ENCODE measurements around the gene C17orf107.

DNA sequence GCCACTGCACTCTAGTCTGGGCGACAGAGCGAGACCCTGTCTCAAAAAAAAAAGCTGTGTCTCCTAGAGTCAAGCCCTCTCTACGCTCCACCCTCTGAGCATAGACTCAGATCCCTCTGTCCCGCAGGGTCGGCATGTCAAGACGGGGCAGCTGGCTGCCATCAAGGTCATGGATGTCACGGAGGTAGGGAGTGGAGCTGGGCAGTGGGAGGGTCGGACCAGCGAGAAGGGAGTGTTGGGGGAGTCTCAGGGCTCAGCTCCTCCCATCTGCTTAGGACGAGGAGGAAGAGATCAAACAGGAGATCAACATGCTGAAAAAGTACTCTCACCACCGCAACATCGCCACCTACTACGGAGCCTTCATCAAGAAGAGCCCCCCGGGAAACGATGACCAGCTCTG is 18.5 kb upstream of the C17orf107 start:
- no peak for TF ChIP-seq HDAC1 (CRISPR knock-in tag; IDR thresholded peaks at IDR 0.05)
- no peak for TF ChIP-seq EP300 (IDR thresholded peaks at IDR 0.05; ENCODE audit: low read depth in 2 of 2, low read length in 2 of 2)
- no peak for TF ChIP-seq EP300 (CRISPR knock-in tag; IDR thresholded peaks at IDR 0.05; ENCODE audit: borderline replicate concordance)
- no peak for TF ChIP-seq TAF15 (IDR thresholded peaks at IDR 0.05; ENCODE audit: low read depth, low read length, poor library complexity, severe bottlenecking)
- no peak for TF ChIP-seq POLR2A (IDR thresholded peaks at IDR 0.05; ENCODE audit: insufficient read depth in 1 of 2, low read depth in 2 of 2, low read length in 2 of 2)
- TF ChIP-seq POLR2AphosphoS5 (IDR thresholded peaks at IDR 0.05; ENCODE audit: low read depth, low read length): no peak
- TF ChIP-seq PHF8 (CRISPR knock-in tag; IDR thresholded peaks at IDR 0.05): no peak
- TF ChIP-seq ZNF296 (CRISPR knock-in tag; conservative IDR thresholded peaks at IDR 0.05): no peak
- no peak for TF ChIP-seq FLYWCH1 (CRISPR knock-in tag; IDR thresholded peaks at IDR 0.05)
- no peak for TF ChIP-seq XRCC5 (optimal IDR thresholded peaks at IDR 0.05; ENCODE audit: low read length)
- TF ChIP-seq JUN (CRISPR knock-in tag; IDR thresholded peaks at IDR 0.05): no peak
- no peak for TF ChIP-seq ZNF251 (CRISPR knock-in tag; IDR thresholded peaks at IDR 0.05)
- TF ChIP-seq NFIC (IDR thresholded peaks at IDR 0.05; ENCODE audit: low read length): no peak

Measured in HepG2 (cell line).